SK-N-SH treated with all-trans-retinoic acid at 6 μM for 48 hours (cell line): ENCODE measurements around the gene MACF1.

Source experiments
- ARNTL ChIP-seq: fragments of 450-650 bp; formaldehyde crosslinking; IDR thresholded peaks from 2 replicates; pipeline ENCODE4 v1.5.0; 2020; ENCODE audit warnings: low read depth, mild to moderate bottlenecking, moderate library complexity, borderline replicate concordance
- BACH2 ChIP-seq: fragments of 250-450 bp; sonication (Bioruptor Pico); IDR thresholded peaks from 2 replicates; pipeline ENCODE4 v1.9.0; 2021; ENCODE audit warnings: mild to moderate bottlenecking, borderline replicate concordance
- CSDC2 ChIP-seq: fragments of 250-450 bp; sonication (Bioruptor Pico); IDR thresholded peaks from 2 replicates; pipeline ENCODE4 v1.5.0; 2020; ENCODE audit warnings: mild to moderate bottlenecking, moderate library complexity
- ISL1 ChIP-seq: fragments of 250-450 bp; sonication (Bioruptor Pico); IDR thresholded peaks from 2 replicates; pipeline ENCODE4 v2.1.2; 2022; ENCODE audit warnings: mild to moderate bottlenecking, moderate library complexity
- PATZ1 ChIP-seq: fragments of 250-450 bp; sonication (Bioruptor Pico); IDR thresholded peaks from 2 replicates; pipeline ENCODE4 v1.8.0; 2020; ENCODE audit warnings: mild to moderate bottlenecking, moderate library complexity, borderline replicate concordance
- RARB ChIP-seq: fragments of 250-450 bp; sonication (Bioruptor Pico); IDR thresholded peaks from 2 replicates; pipeline ENCODE4 v1.8.0; 2021; ENCODE audit warnings: mild to moderate bottlenecking, moderate library complexity
- ZC3H10 ChIP-seq: fragments of 250-450 bp; sonication (Bioruptor Pico); IDR thresholded peaks from 2 replicates; pipeline ENCODE4 v1.5.1; 2021; ENCODE audit warnings: mild to moderate bottlenecking, moderate library complexity
- ZFP30 ChIP-seq: fragments of 450-650 bp; formaldehyde crosslinking; IDR thresholded peaks from 2 replicates; pipeline ENCODE4 v1.5.0; 2022; ENCODE audit warnings: mild to moderate bottlenecking, moderate library complexity
- ZNF8 ChIP-seq: fragments of 450-650 bp; formaldehyde crosslinking; IDR thresholded peaks from 2 replicates; pipeline ENCODE4 v1.5.0; 2020; ENCODE audit warnings: mild to moderate bottlenecking, moderate library complexity

GRCh38 chr1:39324888-39325287 lies 120.4 kb downstream of the MACF1 start:
- TF ChIP-seq PATZ1 (CRISPR knock-in tag) (no peak), ZFP30 (CRISPR knock-in tag) (no peak), ZC3H10 (CRISPR knock-in tag) (no peak), ZNF8 (no peak), ARNTL (no peak), RARB (CRISPR knock-in tag) (no peak), CSDC2 (no peak), BACH2 (CRISPR knock-in tag) (no peak), ISL1 (no peak)
